Inflammatory macrophage treated with lipopolysaccharide for 4 hours (primary cell): ENCODE data around the gene MYO7A.
A peak's percentile ranks its signal among the peaks of the same experiment; 100 is the strongest.

Experiments used
- DNase-seq: peaks from one replicate; pipeline ENCODE4 v3.0.0-alpha.2; 2020

MYO7A gene

GRCh38 chr11:77202941-77203900 is 75.2 kb downstream of the MYO7A start:
- no peak for DNase-seq

DNA sequence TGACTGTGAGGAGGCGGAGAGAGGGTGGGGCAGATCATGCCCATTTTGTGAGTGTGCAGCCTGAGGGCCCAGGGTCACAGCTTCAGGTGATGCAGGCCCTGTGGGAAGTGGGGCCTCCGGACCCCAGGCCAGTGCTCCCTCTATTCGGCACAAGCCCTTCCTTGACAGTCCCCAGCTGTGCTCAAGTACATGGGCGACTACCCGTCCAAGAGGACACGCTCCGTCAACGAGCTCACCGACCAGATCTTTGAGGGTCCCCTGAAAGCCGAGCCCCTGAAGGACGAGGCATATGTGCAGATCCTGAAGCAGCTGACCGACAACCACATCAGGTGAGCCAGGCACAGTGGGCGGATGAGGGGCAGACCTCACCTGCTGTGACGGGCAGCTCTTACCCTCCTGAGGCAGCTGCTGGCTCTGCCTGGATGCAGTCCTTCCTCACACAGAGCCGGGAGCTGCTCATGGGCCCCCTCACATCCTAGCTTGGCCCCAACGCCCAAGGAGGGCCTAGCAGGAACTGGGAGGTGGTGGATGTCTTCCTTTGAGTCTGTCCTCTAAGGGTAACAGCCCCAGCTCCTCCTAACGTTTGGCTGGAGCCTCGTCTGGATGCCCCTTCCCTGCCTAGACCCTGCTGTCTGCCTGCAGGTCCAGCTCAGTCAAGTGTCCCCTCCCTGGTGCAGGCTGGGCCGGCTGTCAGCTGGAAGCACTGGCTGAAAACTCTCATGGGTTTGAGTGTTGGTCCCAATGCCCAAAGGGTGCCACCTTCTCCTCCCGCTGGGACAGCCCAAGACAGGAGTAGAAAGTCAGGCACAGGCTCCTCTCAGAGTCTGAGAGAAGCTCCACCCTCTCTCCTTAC is 76.1 kb downstream of the MYO7A start:
- DNase-seq, result no peak

- DNase-seq, result no peak
Measured at GRCh38 chr11:77204754-77205466, 76.9 kb downstream of the MYO7A start.

DNA sequence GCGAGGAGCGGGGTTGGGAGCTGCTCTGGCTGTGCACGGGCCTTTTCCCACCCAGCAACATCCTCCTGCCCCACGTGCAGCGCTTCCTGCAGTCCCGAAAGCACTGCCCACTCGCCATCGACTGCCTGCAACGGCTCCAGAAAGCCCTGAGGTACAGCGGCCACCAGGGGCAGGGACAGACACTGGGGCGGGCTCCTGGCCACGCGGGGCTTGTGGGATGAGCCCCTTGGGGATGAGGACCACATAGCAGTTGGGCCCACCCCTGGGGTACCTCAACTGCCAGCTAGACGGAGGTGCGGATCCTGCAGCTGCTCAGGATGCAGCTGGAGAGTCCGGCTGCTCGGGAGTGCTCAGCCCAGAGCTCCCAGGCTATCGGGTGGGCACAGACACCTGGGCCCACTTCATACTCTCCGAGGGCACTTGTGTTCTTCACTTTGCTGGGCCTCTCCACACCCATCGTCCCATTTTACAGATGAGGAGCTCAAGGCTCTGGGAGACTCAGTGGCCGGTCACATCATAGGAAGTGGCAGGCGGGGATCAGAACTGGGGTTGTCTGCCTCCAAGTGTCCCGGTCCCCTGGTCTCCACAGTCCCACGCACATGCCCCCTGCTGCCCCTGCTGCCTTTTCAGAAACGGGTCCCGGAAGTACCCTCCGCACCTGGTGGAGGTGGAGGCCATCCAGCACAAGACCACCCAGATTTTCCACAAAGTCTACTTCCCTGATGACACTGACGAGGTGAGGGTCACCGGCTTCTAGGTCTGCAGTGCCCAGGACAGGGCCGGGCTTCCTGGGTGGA is 77.6 kb downstream of the MYO7A start:
- no peak for DNase-seq

- no peak for DNase-seq
Measured at GRCh38 chr11:77206264-77207018, 78.4 kb downstream of the MYO7A start.

GRCh38 chr11:77207019-77207485 is 79.0 kb downstream of the MYO7A start:
- DNase-seq, result no peak

DNA sequence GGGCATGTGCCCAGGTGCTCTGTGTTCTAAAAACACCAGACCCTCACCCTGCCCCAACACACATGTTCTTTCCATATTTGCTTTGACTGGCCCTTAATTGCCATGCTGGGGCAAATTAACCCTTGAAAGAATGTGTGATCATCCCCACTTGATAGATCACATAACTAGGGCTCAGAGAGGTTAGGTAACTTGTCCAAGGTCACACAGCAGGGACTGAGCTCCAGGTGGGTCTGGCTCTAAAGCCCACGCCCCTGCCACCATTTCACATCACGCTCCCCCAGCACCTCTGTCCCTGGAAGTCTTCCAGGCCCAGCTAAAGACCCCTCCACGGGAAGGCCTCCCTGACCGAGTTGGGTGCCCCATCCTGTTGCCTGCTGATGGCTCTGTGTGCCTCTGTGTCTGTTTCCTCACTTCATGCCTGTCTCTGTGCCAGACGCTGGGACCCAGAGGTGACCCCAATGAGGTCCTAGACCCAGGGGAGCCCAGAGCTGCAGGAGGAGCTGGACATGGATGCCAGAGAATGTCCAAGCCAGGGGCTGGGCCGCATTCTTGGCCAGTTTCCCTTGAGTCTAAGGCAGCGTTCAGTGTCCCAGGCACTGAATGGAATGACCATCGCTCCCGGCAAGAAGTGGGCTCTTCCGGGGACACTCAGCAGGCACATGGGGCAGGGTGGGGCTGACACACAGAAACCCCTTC is 79.7 kb downstream of the MYO7A start:
- DNase-seq, result no peak

DNA sequence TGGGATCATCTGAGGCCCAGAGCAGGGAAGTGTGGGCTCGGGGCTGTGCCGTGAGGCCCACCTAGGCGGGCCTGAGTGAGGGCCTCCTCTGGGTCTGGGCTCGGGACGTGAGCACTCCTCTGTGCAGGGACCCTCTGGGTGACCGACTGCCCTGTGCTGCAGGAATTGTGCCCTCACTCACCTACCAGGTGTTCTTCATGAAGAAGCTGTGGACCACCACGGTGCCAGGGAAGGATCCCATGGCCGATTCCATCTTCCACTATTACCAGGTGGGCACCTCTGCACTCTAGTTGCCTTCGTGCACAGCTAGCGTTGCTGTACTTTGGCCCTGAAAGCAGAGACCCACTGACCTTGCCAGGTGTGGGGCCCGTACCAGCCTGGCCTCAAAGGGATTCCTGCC is 80.5 kb downstream of the MYO7A start:
- no peak for DNase-seq

GRCh38 chr11:77209663-77210062 is 81.6 kb downstream of the MYO7A start:
- no peak for DNase-seq

- no peak for DNase-seq
Measured at GRCh38 chr11:77211040-77211451, 83.0 kb downstream of the MYO7A start.

GRCh38 chr11:77211594-77212251 is 83.7 kb downstream of the MYO7A start:
- DNase-seq, result no peak

DNA sequence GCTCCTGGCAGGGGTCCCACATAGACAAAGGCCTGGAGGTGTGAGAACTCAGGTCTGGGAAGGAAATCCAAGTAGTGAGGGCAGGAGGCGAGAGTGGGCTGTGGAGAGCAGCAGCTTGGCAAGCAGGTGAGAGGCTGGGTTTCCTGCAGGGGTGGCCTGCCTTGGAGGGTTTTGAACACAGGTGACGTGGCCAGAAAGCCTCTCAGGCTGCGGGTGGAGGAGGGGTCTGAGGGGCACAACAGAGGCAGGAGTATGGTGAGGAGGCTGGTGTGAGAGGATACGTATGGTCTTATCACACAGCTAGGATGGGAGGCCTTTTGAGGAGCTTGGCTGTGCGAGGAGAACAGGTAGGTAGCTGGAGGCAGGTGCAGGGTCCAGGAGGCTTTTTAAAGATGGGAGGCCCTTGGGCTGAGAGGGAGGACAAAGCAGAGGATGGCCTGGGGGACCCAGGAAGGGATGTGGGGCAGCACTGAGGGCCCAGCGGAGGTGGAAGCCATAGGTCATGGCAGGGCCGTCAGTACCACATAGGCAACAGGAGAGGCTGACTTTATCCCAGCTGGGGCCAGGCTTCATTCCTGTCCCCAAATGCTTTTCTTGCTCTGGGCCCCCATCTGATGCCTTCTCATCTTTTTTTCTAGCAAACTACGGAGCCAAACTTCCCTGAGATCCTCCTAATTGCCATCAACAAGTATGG is 84.4 kb downstream of the MYO7A start:
- DNase-seq, result no peak

- no peak for DNase-seq
Measured at GRCh38 chr11:77213029-77213579, 85.1 kb downstream of the MYO7A start.

- DNase-seq, result no peak
Measured at GRCh38 chr11:77213589-77214428, 85.8 kb downstream of the MYO7A start.

GRCh38 chr11:77214557-77214956 is 86.5 kb downstream of the MYO7A start:
- DNase-seq, result no peak

DNA sequence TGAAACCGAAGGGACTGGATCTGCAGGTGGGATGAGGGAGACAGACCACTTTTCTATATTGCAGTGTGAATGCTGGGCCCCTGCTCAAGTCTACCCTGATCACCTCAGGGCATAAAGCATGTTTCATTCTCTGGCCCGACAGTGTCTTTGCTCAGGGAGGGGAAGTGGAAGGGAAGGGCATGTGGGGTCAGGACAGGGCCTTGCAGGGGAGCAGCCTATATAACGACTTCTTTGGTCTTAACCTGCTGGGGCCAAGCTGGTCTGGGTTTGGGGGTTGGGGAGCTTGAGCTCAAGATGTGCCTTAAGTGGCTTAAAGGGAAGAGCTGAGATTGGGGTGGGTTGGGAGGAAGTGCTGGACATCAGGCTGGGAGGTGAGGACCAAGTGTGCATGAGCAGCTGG is 87.1 kb downstream of the MYO7A start:
- no peak for DNase-seq

DNA sequence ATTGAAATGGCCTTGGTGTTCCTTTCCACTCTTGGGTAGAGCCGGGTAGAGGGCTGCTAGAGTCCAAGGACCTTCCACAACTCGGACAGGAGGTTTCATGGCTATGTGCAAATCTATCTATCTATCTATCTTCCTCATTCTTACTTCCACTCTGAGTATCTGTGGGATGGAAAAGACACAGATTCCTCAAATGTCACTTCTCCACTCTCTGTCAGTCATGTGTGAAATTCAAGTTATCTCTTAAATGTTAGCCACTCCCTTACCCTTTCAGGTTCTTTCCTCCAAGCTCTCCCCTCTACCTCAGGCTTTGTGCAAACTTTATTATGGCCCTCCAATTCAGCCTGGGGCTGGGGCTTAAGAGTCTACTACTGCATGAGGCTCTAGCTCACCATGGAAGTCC is 89.1 kb downstream of the MYO7A start:
- DNase-seq, result peak; percentile 29

- DNase-seq, result no peak
Measured at GRCh38 chr11:77223797-77224196, 95.8 kb downstream of the MYO7A start.
